Spleen (tissue), 7 donors: ENCODE measurements around the gene HPCAL1.

Experiments
- POLR2A ChIP-seq, 3 donors: fragments of 450-650 bp; IDR thresholded peaks; one replicate each; pipeline ENCODE4 v1.5.1; 2017; ENCODE audit warnings: antibody characterized with exemption in 3 of 3, mild to moderate bottlenecking in 1 of 3
- TF ChIP-seq, protein P1 (sequence below), 11 experiments: fragments of 200-600 bp in 7 of 11; fragments of 450-650 bp in 4 of 11; sonication (generic) in 4 of 11; IDR thresholded peaks in 8 of 11; conservative IDR thresholded peaks in 3 of 11; 1 replicate in 7 of 11; 2 replicates in 4 of 11; pipeline versions ENCODE4 v1.4.0 to v1.8.0; 2016 to 2021; ENCODE audit warnings: antibody characterized with exemption in 11 of 11, inconsistent platforms in 4 of 11, mild to moderate bottlenecking in 1 of 11
- donor health status: DM: no; HTN: no; CAD: no; lungs with moderate emphysema.
- donor health status: DM: no; HTN: no; CAD: no.
- donor health status: DM: no; HTN: no; CAD: no.

GRCh38 chr2:10322973-10323372 is 20.3 kb downstream of the HPCAL1 start:
- no peak for TF ChIP-seq POLR2A (IDR thresholded peaks at IDR 0.05)
- TF ChIP-seq, protein P1, sequence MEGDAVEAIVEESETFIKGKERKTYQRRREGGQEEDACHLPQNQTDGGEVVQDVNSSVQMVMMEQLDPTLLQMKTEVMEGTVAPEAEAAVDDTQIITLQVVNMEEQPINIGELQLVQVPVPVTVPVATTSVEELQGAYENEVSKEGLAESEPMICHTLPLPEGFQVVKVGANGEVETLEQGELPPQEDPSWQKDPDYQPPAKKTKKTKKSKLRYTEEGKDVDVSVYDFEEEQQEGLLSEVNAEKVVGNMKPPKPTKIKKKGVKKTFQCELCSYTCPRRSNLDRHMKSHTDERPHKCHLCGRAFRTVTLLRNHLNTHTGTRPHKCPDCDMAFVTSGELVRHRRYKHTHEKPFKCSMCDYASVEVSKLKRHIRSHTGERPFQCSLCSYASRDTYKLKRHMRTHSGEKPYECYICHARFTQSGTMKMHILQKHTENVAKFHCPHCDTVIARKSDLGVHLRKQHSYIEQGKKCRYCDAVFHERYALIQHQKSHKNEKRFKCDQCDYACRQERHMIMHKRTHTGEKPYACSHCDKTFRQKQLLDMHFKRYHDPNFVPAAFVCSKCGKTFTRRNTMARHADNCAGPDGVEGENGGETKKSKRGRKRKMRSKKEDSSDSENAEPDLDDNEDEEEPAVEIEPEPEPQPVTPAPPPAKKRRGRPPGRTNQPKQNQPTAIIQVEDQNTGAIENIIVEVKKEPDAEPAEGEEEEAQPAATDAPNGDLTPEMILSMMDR (IDR thresholded peaks at IDR 0.05 in 8 of 11, conservative IDR thresholded peaks at IDR 0.05 in 3 of 11) = no peak
